Stimulated activated CD4-positive, alpha-beta T cell treated with anti-CD3 and anti-CD28 coated beads, Interleukin-4, amount 100 ng/mL, for 1 hour (primary cell): Measurements from ENCODE around the gene MARK2.
"Not testable (repeated sequence)": the region's sequence is repeated elsewhere in the genome, so short reads cannot be mapped to it uniquely, and the experiment has no call there.

Experiments
- DNase-seq: peaks from one replicate; pipeline ENCODE4 v3.0.0-alpha.2; 2020

MARK2 gene

GRCh38 chr11:63858628-63859550 is 20.0 kb downstream of the MARK2 start:
- DNase-seq: no peak

- no peak for DNase-seq
Observed at GRCh38 chr11:63862923-63863322, 24.0 kb downstream of the MARK2 start.

GRCh38 chr11:63863620-63864019 is 24.7 kb downstream of the MARK2 start:
- not testable (repeated sequence) for DNase-seq

- DNase-seq: peak; percentile 71
Observed at GRCh38 chr11:63866211-63866610, 27.3 kb downstream of the MARK2 start.

GRCh38 chr11:63867511-63867910 is 28.6 kb downstream of the MARK2 start:
- no peak for DNase-seq

GRCh38 chr11:63868399-63869064 is 29.6 kb downstream of the MARK2 start:
- no peak for DNase-seq

- DNase-seq: no peak
Observed at GRCh38 chr11:63869171-63869591, 30.3 kb downstream of the MARK2 start.

GRCh38 chr11:63869683-63870082 is 30.8 kb downstream of the MARK2 start:
- DNase-seq: no peak

- DNase-seq: no peak
Observed at GRCh38 chr11:63870351-63871140, 31.6 kb downstream of the MARK2 start.

- DNase-seq: peak; percentile 8
Observed at GRCh38 chr11:63871962-63872799, 33.3 kb downstream of the MARK2 start.

GRCh38 chr11:63872800-63873197 is 33.9 kb downstream of the MARK2 start:
- no peak for DNase-seq

GRCh38 chr11:63873311-63873710 is 34.4 kb downstream of the MARK2 start:
- no peak for DNase-seq

- no peak for DNase-seq
Observed at GRCh38 chr11:63874511-63874910, 35.6 kb downstream of the MARK2 start.

GRCh38 chr11:63875506-63876065 is 36.7 kb downstream of the MARK2 start:
- DNase-seq: no peak

- DNase-seq: no peak
Observed at GRCh38 chr11:63876616-63877015, 37.7 kb downstream of the MARK2 start.

- no peak for DNase-seq
Observed at GRCh38 chr11:63877658-63878241, 38.8 kb downstream of the MARK2 start.

- DNase-seq: no peak
Observed at GRCh38 chr11:63879598-63880402, 40.9 kb downstream of the MARK2 start.

- DNase-seq: no peak
Observed at GRCh38 chr11:63880403-63880790, 41.5 kb downstream of the MARK2 start.

GRCh38 chr11:63882555-63883242 is 43.8 kb downstream of the MARK2 start:
- no peak for DNase-seq

- no peak for DNase-seq
Observed at GRCh38 chr11:63883791-63884190, 44.9 kb downstream of the MARK2 start.
